NB4 (cell line): Measurements from ENCODE around the gene CCL5.

ENCODE experiments used
- DNase-seq: peaks from one replicate; pipeline ENCODE4 v3.0.0; 2010; ENCODE audit warnings: low read depth
- H3K4me3 ChIP-seq: one replicate; pipeline ENCODE4 v1.5.1; 2011; ENCODE audit warnings: mild to moderate bottlenecking, low read depth, low read length, moderate library complexity
- MAX ChIP-seq: IDR thresholded peaks from 2 replicates; pipeline ENCODE4 v1.6.1; 2011; ENCODE audit warnings: low read depth, low read length
- MYC ChIP-seq: IDR thresholded peaks from 2 replicates; pipeline ENCODE4 v1.6.1; 2011; ENCODE audit warnings: low read depth, low read length
- POLR2A ChIP-seq: IDR thresholded peaks from 2 replicates; pipeline ENCODE4 v1.6.1; 2011; ENCODE audit warnings: mild to moderate bottlenecking; ENCODE audit not compliant: insufficient read length; ENCODE audit errors: extremely low read depth
- TF ChIP-seq, protein P1 (sequence below): IDR thresholded peaks from one replicate; pipeline ENCODE4 v1.5.1; 2012; ENCODE audit warnings: low read depth, low read length

CCL5 gene

GRCh38 chr17:35855965-35856364 lies 24.2 kb downstream of the CCL5 start:
- TF ChIP-seq MAX (no peak), POLR2A (no peak)
- TF ChIP-seq, protein P1, sequence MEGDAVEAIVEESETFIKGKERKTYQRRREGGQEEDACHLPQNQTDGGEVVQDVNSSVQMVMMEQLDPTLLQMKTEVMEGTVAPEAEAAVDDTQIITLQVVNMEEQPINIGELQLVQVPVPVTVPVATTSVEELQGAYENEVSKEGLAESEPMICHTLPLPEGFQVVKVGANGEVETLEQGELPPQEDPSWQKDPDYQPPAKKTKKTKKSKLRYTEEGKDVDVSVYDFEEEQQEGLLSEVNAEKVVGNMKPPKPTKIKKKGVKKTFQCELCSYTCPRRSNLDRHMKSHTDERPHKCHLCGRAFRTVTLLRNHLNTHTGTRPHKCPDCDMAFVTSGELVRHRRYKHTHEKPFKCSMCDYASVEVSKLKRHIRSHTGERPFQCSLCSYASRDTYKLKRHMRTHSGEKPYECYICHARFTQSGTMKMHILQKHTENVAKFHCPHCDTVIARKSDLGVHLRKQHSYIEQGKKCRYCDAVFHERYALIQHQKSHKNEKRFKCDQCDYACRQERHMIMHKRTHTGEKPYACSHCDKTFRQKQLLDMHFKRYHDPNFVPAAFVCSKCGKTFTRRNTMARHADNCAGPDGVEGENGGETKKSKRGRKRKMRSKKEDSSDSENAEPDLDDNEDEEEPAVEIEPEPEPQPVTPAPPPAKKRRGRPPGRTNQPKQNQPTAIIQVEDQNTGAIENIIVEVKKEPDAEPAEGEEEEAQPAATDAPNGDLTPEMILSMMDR, result no peak
- no peak overlapping the region for H3K4me3 ChIP-seq
- DNase-seq, result no peak

DNA sequence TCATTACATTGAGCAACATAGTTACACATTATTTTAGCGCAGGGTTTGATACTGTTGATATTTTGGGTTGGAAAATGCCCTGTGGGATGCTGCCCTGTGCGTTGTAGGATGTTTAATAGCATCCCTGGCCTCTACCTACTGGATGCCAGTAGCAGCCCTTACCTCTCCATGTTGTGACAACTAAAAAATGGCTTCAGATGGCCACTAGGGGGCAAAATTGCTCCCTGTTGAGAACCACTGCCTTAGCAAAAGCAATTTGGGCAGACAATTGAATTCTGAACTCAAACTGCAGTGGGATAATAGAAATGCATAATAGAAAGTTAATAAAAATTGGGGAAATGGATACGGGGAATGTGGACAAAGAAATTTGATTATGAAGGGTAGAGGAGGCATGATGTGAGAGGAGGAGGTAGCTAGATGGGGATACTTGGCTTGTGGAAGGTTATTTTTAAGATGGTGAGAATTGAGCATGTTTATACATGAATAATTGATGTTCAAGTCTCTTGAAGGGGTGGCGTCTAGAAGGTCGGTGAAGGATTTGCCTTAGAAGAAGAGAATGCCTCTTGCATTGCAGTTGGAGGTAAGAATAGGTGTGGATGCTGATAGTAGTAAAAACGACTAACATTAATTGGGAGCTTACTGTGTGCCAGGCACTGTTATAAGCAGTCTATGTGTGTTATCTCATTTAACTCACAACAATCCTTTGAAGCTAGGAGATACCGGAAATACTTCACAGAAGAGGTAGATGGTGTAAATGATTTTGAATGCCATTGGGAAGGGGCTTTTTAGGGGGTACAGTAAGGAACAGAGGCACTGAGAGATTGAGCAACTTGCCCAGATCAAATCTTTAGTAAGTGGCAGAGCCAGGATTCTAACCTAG lies 30.5 kb downstream of the CCL5 start:
- H3K4me3 ChIP-seq, result no peak overlapping the region
- no peak for TF ChIP-seq POLR2A
- TF ChIP-seq, protein P1, result peak; percentile 85
- peak; percentile 88 for DNase-seq

- DNase-seq, result no peak
- no peak overlapping the region for H3K4me3 ChIP-seq
- TF ChIP-seq POLR2A (peak; percentile 15), MYC (no peak), MAX (no peak)
- TF ChIP-seq, protein P1, result no peak
Measured at GRCh38 chr17:35847633-35848373, 32.4 kb downstream of the CCL5 start.

GRCh38 chr17:35847006-35847405 lies 33.2 kb downstream of the CCL5 start:
- H3K4me3 ChIP-seq, result no peak overlapping the region
- no peak for DNase-seq
- TF ChIP-seq, protein P1, result no peak
- TF ChIP-seq MAX (no peak), MYC (no peak)

DNA sequence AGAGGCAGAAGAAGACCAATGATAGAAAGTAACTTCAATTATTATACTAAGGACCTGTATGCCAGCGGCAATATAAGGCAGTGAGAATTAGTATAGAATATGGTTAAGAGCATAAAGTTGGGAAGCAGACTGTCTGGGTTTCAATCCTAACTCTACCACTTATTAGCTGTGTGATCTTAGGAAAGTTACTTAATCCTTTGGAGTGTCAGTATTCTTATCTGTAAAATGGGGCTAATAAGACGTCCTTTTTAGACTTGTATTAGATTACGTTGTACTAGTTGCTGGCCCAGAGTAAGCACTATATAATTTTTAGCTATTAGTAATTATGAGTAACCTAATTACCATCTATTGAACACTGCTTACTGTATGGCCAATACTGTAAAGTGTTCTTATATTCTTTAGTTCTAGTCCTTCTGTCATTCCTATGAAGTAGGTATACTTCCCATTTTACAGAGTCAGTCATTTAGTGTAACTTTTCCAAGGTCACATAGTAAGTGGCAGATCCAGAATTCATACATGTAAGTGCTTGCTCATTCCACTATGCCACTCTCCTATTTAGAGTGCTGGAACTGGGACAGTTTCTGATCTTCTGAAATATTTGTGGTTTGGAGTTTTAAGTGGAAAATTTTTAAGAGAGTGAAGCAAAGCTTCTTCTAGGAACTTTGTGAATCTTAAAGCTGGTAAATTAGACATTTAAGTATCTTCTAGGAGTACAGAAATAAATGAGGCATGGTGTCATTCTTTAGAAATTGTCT lies 33.9 kb downstream of the CCL5 start:
- no peak for DNase-seq
- TF ChIP-seq MYC (no peak), POLR2A (no peak), MAX (no peak)
- TF ChIP-seq, protein P1, result no peak
- H3K4me3 ChIP-seq, result no peak overlapping the region
